Lung (tissue), 12 donors: ENCODE data around the gene OGFOD2. TPM values are rescaled to one million over a fixed set of nuclear protein-coding genes. Genes with fewer than 3 reads are reported as not detected.

Experiments used
- ATAC-seq: fragments of 200-7000 bp; cut with Tn5 transposase; one replicate; pipeline ENCODE4 v1.9.1; 2020; ENCODE audit warnings: moderate number of reproducible peaks; ENCODE audit not compliant: insufficient read depth, low FRiP score
- DNase-seq, 3 donors: peaks; one replicate each; pipeline ENCODE4 v3.0.0-alpha.2; 2013 to 2017
- H3K27ac ChIP-seq, 2 donors: one replicate each; pipeline ENCODE4 v1.5.1; 2013; ENCODE audit warnings: mild to moderate bottlenecking in 2 of 2, moderate library complexity in 2 of 2, control low read depth in 1 of 2, inconsistent platforms in 1 of 2, low read depth in 1 of 2, low read length in 1 of 2
- H3K27me3 ChIP-seq, 3 donors: one replicate each; pipeline ENCODE4 v1.5.1; 2013; ENCODE audit warnings: low read length in 2 of 3; ENCODE audit not compliant: control insufficient read depth in 3 of 3, insufficient read depth in 3 of 3
- H3K36me3 ChIP-seq, 4 donors: one replicate each; pipeline ENCODE4 v1.5.1; 2013; ENCODE audit warnings: low read length in 4 of 4, mild to moderate bottlenecking in 1 of 4, moderate library complexity in 1 of 4; ENCODE audit not compliant: control insufficient read depth in 4 of 4, insufficient read depth in 4 of 4
- H3K4me1 ChIP-seq, 5 donors: one replicate each; pipeline ENCODE4 v1.5.1; 2013; ENCODE audit warnings: low read length in 5 of 5, mild to moderate bottlenecking in 2 of 5, moderate library complexity in 1 of 5; ENCODE audit not compliant: control insufficient read depth in 5 of 5, insufficient read depth in 5 of 5
- H3K4me3 ChIP-seq: one replicate; pipeline ENCODE4 v1.5.1; 2013; ENCODE audit warnings: mild to moderate bottlenecking, control low read depth, moderate library complexity
- H3K9ac ChIP-seq, 2 donors: one replicate each; pipeline ENCODE4 v1.5.1; 2013; ENCODE audit warnings: low read length in 2 of 2, control low read depth in 1 of 2; ENCODE audit not compliant: insufficient read depth in 1 of 2
- H3K9me3 ChIP-seq, 4 donors: one replicate each; pipeline ENCODE4 v1.5.1; 2013; ENCODE audit warnings: low read length in 3 of 4, mild to moderate bottlenecking in 1 of 4, moderate library complexity in 1 of 4; ENCODE audit not compliant: control insufficient read depth in 4 of 4, insufficient read depth in 3 of 4
- WGBS, 2 donors: extraction: QIAGEN DNeasy Blood & Tissue Kit; methylation state at CpG; one replicate each; pipeline ENCODE4 v1.1.7; 2013; 5-methylcytosine and 5-hydroxymethylcytosine counted together
- polyA plus RNA-seq, 2 donors: library from polyadenylated mRNA; stranded (reverse); fragments of 200-250 nt; gene quantifications; one replicate each; pipeline ENCODE4 v1.2.1, GENCODE V29; 2013
- total RNA-seq, 2 donors: library from RNA; depleted of rRNA in 1 of 2; stranded (reverse); fragments of >200 nt in 1 of 2; gene quantifications; one replicate each; pipeline ENCODE4 v1.2.1, GENCODE V29; 2014 to 2021
- TF ChIP-seq, protein P1 (sequence below): IDR thresholded peaks from 2 replicates; pipeline ENCODE4 v1.5.1; 2012; ENCODE audit warnings: mild to moderate bottlenecking; ENCODE audit errors: control extremely low read depth, extremely low read depth
- donor health status: control.
- donor health status: control.
- donor health status: Bipolar disorder and iron deficiency.
- donor health status: healthy.
- donor health status: DM: yes; HTN: yes; CAD: no.

The OGFOD2 gene
- total and polyA plus RNA-seq, 4 donors: 11.4 to 30.1 (median 18.5) TPM

DNA sequence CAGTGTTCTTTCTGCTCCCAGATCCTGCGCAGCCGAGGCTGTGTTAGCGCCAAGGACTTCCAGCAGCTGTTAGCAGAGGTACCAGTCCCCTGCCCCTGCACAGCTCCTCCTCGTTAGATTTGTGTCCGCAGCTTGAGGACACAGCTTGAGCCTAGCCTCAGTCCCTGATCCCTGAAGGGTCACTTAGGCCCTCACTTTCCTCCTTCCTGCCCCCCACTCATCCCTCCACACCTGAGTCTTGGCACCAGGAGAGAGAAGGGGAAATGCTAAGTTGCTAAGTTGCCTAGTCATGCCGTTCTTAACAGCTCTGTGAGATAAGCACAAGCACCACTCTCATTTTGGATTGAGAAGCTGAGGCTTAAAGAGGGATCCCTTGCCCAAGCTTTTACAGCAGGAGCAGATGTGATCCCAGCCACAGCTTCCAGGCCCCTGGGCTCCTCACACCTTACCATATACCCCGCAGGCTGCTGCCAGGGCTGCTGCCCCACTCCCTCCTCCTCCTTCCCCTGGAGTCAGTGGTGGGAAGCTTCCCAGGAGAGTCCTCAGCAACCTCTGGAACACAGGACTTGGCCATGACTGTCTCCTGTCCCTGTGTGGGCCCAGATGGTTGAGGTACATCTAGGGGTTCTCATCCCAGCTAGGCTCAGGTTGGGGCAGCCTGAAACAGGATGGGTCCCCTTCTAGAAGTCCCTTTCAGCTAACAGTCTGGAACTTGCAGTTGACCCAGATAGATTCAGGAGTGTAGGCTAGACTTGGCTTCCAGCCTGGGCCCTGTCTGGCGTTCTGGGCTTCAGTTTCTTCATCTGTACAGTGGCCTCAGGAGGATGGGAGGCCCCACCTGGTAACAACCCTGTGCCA is 975 bp downstream of the OGFOD2 start:
- Histone ChIP-seq H3K9ac (peak overlapping the region in 1 of 2 donors; percentile 86), H3K4me3 (peak overlapping the region; percentile 86), H3K4me1 (peaks cover 3 to 28% (median 16%) of the 10 kb centered on the region in 5 donors), H3K36me3 (peaks cover 0 to 11% (median 1%) of the 10 kb centered on the region in 4 donors), H3K9me3 (no peaks in the 10 kb centered on the region), H3K27ac (peak overlapping the region in 1 of 2 donors; percentile 98), H3K27me3 (no peaks in the 10 kb centered on the region)
- 9% methylated on average over 8 of the region's 8 CpGs for WGBS, 2 donors
- ATAC-seq (no peak), DNase-seq (peak in 1 of 3 donors; percentile 25)
- TF ChIP-seq, protein P1, sequence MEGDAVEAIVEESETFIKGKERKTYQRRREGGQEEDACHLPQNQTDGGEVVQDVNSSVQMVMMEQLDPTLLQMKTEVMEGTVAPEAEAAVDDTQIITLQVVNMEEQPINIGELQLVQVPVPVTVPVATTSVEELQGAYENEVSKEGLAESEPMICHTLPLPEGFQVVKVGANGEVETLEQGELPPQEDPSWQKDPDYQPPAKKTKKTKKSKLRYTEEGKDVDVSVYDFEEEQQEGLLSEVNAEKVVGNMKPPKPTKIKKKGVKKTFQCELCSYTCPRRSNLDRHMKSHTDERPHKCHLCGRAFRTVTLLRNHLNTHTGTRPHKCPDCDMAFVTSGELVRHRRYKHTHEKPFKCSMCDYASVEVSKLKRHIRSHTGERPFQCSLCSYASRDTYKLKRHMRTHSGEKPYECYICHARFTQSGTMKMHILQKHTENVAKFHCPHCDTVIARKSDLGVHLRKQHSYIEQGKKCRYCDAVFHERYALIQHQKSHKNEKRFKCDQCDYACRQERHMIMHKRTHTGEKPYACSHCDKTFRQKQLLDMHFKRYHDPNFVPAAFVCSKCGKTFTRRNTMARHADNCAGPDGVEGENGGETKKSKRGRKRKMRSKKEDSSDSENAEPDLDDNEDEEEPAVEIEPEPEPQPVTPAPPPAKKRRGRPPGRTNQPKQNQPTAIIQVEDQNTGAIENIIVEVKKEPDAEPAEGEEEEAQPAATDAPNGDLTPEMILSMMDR: no peak

DNA sequence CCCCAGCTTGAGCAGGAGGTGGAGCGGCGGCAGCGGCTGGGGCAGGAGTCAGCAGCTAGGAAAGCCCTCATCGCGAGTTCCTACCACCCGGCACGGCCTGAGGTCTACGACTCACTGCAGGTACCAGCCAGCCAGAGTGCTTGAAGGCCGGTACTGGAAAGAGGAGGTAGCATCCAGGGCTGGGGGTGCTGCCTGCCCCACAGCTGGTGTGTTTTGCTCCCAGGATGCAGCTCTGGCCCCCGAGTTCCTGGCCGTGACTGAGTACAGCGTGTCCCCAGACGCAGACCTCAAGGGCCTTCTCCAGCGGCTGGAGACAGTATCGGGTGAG is 1.6 kb downstream of the OGFOD2 start:
- peaks cover 4 to 32% (median 18%) of the 10 kb centered on the region in 5 donors for H3K4me1 ChIP-seq
- DNase-seq (no peak), ATAC-seq (no peak)
- no peak overlapping the region for H3K9ac ChIP-seq
- no peak overlapping the region for H3K4me3 ChIP-seq
- no peaks in the 10 kb centered on the region for H3K27me3 ChIP-seq
- peak overlapping the region in 1 of 2 donors; percentile 26 for H3K27ac ChIP-seq
- peaks cover 0 to 11% (median 2%) of the 10 kb centered on the region in 4 donors for H3K36me3 ChIP-seq
- TF ChIP-seq, protein P1: no peak
- WGBS, 2 donors: 78 to 93% methylated on average over 15 of the region's 15 CpGs
- H3K9me3 ChIP-seq: no peaks in the 10 kb centered on the region

DNA sequence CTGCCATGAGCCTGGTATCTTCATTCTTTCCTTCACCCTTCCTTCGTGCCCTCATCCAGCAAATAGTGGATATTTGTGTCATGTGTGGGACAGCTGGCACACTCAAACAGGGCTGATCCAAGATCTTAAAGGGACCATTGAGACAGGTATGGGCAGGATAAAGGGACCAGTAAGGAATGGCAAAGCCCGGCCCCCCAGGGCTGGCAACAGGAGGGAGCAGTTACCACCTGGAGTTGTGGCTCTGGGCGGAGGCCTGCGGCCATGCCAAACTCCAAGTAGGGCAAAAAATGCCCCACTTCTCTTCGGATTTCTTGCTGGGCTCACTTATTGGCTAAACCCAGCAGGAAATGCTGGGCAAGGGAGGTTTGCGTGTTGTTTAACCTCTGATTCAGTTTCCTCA is 2.1 kb downstream of the OGFOD2 start:
- H3K9ac ChIP-seq: no peak overlapping the region
- WGBS, 2 donors: 88 to 96% methylated on average over 6 of the region's 6 CpGs
- TF ChIP-seq, protein P1: no peak
- H3K4me3 ChIP-seq: no peak overlapping the region
- no peaks in the 10 kb centered on the region for H3K27me3 ChIP-seq
- DNase-seq (no peak), ATAC-seq (no peak)
- H3K36me3 ChIP-seq: peaks cover 0 to 13% (median 6%) of the 10 kb centered on the region in 4 donors
- H3K4me1 ChIP-seq: peaks cover 7 to 37% (median 24%) of the 10 kb centered on the region in 5 donors
- no peaks in the 10 kb centered on the region for H3K9me3 ChIP-seq
- H3K27ac ChIP-seq: no peak overlapping the region
